SK-N-SH (cell line): ENCODE results near the gene THTPA. TPM values are rescaled to one million over a fixed set of nuclear protein-coding genes. Genes with fewer than 3 reads are reported as not detected.

Experiments
- CTCF ChIA-PET: fragments of 300-600, 350-600 bp; formaldehyde crosslinking; extraction: SDS; loops from one replicate; lab custom pipeline; 2021; lab: Yijun Ruan, JAX
- POLR2A ChIA-PET: fragments of 350-600 bp; sonication (Branson Sonifier 250); formaldehyde crosslinking; extraction: SDS; loops from one replicate; lab custom pipeline; 2020; ENCODE audit warnings: antibody characterized with exemption, inconsistent platforms; lab: Yijun Ruan, JAX
- DNase-seq: peaks from one replicate; pipeline ENCODE4 v3.0.0; 2012
- H2AFZ ChIP-seq: fragments of 200-600 bp; sonication (generic); 2 replicates; pipeline ENCODE4 v1.8.1; 2016; ENCODE audit warnings: antibody characterized with exemption, mild to moderate bottlenecking, low read depth
- H3F3A ChIP-seq: fragments of 200-600 bp; sonication (generic); replicated peaks from 2 replicates; pipeline ENCODE3; 2016; ENCODE audit warnings: antibody characterized with exemption, mild to moderate bottlenecking; ENCODE audit not compliant: insufficient read depth
- H3K27ac ChIP-seq, 2 experiments: fragments of 200-500 bp in 1 of 2; fragments of 200-600 bp in 1 of 2; sonication (Bioruptor generic) in 1 of 2; sonication (generic), shearing (Covaris generic) in 1 of 2; 2 replicates each; pipeline versions ENCODE4 v1.5.1 to v1.6.1; 2014 to 2016; ENCODE audit warnings: low read depth in 2 of 2, inconsistent platforms in 1 of 2, low read length in 1 of 2, mild to moderate bottlenecking in 1 of 2, mixed read lengths in 1 of 2
- H3K27me3 ChIP-seq: fragments of 200-600 bp; sonication (generic), shearing (Covaris generic); 2 replicates; pipeline ENCODE4 v1.6.1; 2016; ENCODE audit warnings: mixed run types; ENCODE audit not compliant: insufficient read depth
- H3K36me3 ChIP-seq, 2 experiments: fragments of 200-500 bp in 1 of 2; fragments of 200-600 bp in 1 of 2; sonication (Bioruptor generic) in 1 of 2; sonication (generic) in 1 of 2; replicated peaks in 1 of 2; 2 replicates each; pipeline versions ENCODE3 to v1.5.1; 2014 to 2016; ENCODE audit warnings: low read length in 1 of 2, mild to moderate bottlenecking in 1 of 2; ENCODE audit not compliant: insufficient read depth in 2 of 2, control insufficient read depth in 1 of 2
- H3K4me1 ChIP-seq, 2 experiments: fragments of 200-500 bp in 1 of 2; fragments of 200-600 bp in 1 of 2; sonication (Bioruptor generic) in 1 of 2; sonication (generic), shearing (Covaris generic) in 1 of 2; 2 replicates each; pipeline versions ENCODE4 v1.5.1 to v1.6.1; 2014 to 2016; ENCODE audit warnings: low read depth in 1 of 2, low read length in 1 of 2, mixed run types in 1 of 2; ENCODE audit not compliant: insufficient read depth in 2 of 2, control insufficient read depth in 1 of 2
- H3K4me2 ChIP-seq: fragments of 200-600 bp; sonication (generic), shearing (Covaris generic); 2 replicates; pipeline ENCODE4 v1.6.1; 2017; ENCODE audit warnings: mixed run types
- H3K4me3 ChIP-seq, 2 experiments: fragments of 200-500 bp in 1 of 2; fragments of 200-600 bp in 1 of 2; sonication (Bioruptor generic) in 1 of 2; sonication (generic), shearing (Covaris generic) in 1 of 2; 2 replicates each; pipeline versions ENCODE4 v1.5.1 to v1.8.1; 2014 to 2016; ENCODE audit warnings: low read depth in 2 of 2, inconsistent platforms in 1 of 2, low read length in 1 of 2, mild to moderate bottlenecking in 1 of 2, mixed read lengths in 1 of 2, moderate library complexity in 1 of 2
- H3K79me2 ChIP-seq: fragments of 200-600 bp; sonication (generic); 2 replicates; pipeline ENCODE4 v1.8.1; 2017; ENCODE audit warnings: mild to moderate bottlenecking; ENCODE audit not compliant: insufficient read depth
- H3K9ac ChIP-seq: fragments of 200-600 bp; sonication (generic); 2 replicates; pipeline ENCODE4 v1.6.1; 2017; ENCODE audit warnings: mixed run types
- H3K9me2 ChIP-seq: fragments of 200-600 bp; sonication (generic); 2 replicates; pipeline ENCODE4 v1.6.1; 2017; ENCODE audit warnings: mixed run types
- H3K9me3 ChIP-seq: fragments of 200-600 bp; sonication (generic); 2 replicates; pipeline ENCODE4 v1.6.1; 2017; ENCODE audit warnings: mixed run types, mild to moderate bottlenecking, moderate library complexity
- H4K20me1 ChIP-seq: fragments of 200-600 bp; sonication (generic); 2 replicates; pipeline ENCODE4 v1.6.1; 2017; ENCODE audit warnings: mild to moderate bottlenecking, mixed run types; ENCODE audit not compliant: insufficient read depth
- CHD2 ChIP-seq: fragments of 150-350 bp; IDR thresholded peaks from 2 replicates; pipeline ENCODE4 v1.6.1; 2018; ENCODE audit warnings: low read length; ENCODE audit not compliant: partially characterized antibody
- EP300 ChIP-seq, 2 experiments: IDR thresholded peaks; 2 replicates each; pipeline versions ENCODE4 v1.4.0 to v1.6.1; 2012; ENCODE audit warnings: borderline replicate concordance in 1 of 2, low read depth in 1 of 2, low read length in 1 of 2
- EZH2phosphoT487 ChIP-seq: fragments of 200-600 bp; sonication (generic); IDR thresholded peaks from 2 replicates; pipeline ENCODE4 v1.6.1; 2017; ENCODE audit warnings: low read depth, mixed run types, mild to moderate bottlenecking, antibody characterized with exemption, moderate library complexity, borderline replicate concordance
- FOSL2 ChIP-seq: IDR thresholded peaks from 2 replicates; pipeline ENCODE4 v1.4.0; 2012; ENCODE audit warnings: low read depth, mild to moderate bottlenecking, moderate library complexity, borderline replicate concordance
- FOXJ3 ChIP-seq: sonication (generic); formaldehyde crosslinking; IDR thresholded peaks from 2 replicates; pipeline ENCODE4 v1.5.1; 2020; ENCODE audit warnings: mild to moderate bottlenecking, missing genetic modification reagents
- FOXM1 ChIP-seq: IDR thresholded peaks from 2 replicates; pipeline ENCODE4 v1.4.0; 2012; ENCODE audit warnings: low read depth, mild to moderate bottlenecking
- MEF2A ChIP-seq: IDR thresholded peaks from 2 replicates; pipeline ENCODE4 v1.4.0; 2012; ENCODE audit warnings: low read depth, borderline replicate concordance
- NRF1 ChIP-seq: IDR thresholded peaks from 2 replicates; pipeline ENCODE4 v1.6.1; 2012; ENCODE audit warnings: low read depth, mild to moderate bottlenecking, low read length
- POLR2AphosphoS5 ChIP-seq: IDR thresholded peaks from 2 replicates; pipeline ENCODE4 v1.6.1; 2012; ENCODE audit warnings: low read depth, low read length
- RAD21 ChIP-seq: IDR thresholded peaks from 2 replicates; pipeline ENCODE4 v1.6.1; 2012; ENCODE audit warnings: mild to moderate bottlenecking, low read length
- RCOR1 ChIP-seq: fragments of 150-350 bp; IDR thresholded peaks from 2 replicates; pipeline ENCODE4 v1.6.1; 2017; ENCODE audit warnings: antibody characterized with exemption, low read length
- RXRA ChIP-seq: IDR thresholded peaks from 2 replicates; pipeline ENCODE4 v1.4.0; 2012; ENCODE audit warnings: low read depth, mild to moderate bottlenecking, borderline replicate concordance
- SMC3 ChIP-seq: IDR thresholded peaks from 2 replicates; pipeline ENCODE4 v1.6.1; 2012; ENCODE audit warnings: low read depth, low read length, improper control_type of control experiment
- TAF1 ChIP-seq: IDR thresholded peaks from 2 replicates; pipeline ENCODE4 v1.6.1; 2012; ENCODE audit warnings: low read depth, mild to moderate bottlenecking, low read length, moderate library complexity, borderline replicate concordance
- USF1 ChIP-seq: IDR thresholded peaks from 2 replicates; pipeline ENCODE4 v1.4.0; 2012; ENCODE audit warnings: low read depth, borderline replicate concordance
- YY1 ChIP-seq: IDR thresholded peaks from 2 replicates; pipeline ENCODE4 v1.4.0; 2012; ENCODE audit warnings: low read depth, mild to moderate bottlenecking
- WGBS: methylation state at CpG from one replicate; pipeline ENCODE4 v1.1.6; 2017; ENCODE audit warnings: low lambda C conversion rate; 5-methylcytosine and 5-hydroxymethylcytosine counted together
- polyA plus RNA-seq, 3 experiments: library from polyadenylated mRNA; depleted of rRNA; stranded (reverse); fragments of >200 nt; gene quantifications; 2 replicates each; pipeline ENCODE4 v1.2.3, GENCODE V29; 2012
- TF ChIP-seq, protein P1 (sequence below): IDR thresholded peaks from 2 replicates; pipeline ENCODE4 v1.6.1; 2012; ENCODE audit warnings: mild to moderate bottlenecking, low read depth, low read length, moderate library complexity
- TF ChIP-seq, protein P2 (sequence below): IDR thresholded peaks from 2 replicates; pipeline ENCODE4; 2012
- TF ChIP-seq, protein P3 (sequence below): fragments of 150-350 bp; IDR thresholded peaks from 2 replicates; pipeline ENCODE4 v1.6.1; 2017; ENCODE audit warnings: antibody characterized with exemption, low read length, low read depth, borderline replicate concordance

Gene THTPA
- polyA plus RNA-seq, 1 of the 3 experiments (the other 2 are of a cell fraction) = 16.3 TPM

DNA sequence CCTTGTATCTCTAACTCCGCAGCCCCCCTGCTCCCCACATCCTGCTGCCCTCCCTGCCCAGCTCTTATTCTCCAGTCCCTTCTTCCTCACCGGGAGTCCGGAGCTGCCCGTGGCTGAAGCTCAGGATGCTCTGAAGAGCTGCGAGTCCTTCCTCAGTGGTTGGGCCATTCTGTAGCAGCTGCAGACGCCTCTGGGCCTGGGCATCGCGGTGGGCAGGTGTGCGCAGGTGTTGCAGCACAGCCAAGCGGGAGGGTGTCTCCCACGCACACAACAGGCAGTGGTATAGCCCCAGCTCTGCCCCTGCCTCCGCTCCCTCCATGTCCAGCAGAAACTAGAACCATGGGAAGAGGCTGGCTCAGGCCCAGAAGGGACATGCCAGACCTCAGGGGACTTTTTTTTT lies 24.7 kb upstream of the THTPA start:
- no peaks in the 10 kb centered on the region for H3K9me3 ChIP-seq
- DNase-seq = no peak
- H3F3A ChIP-seq = no peaks in the 10 kb centered on the region
- WGBS = 90% methylated on average over 10 of the region's 12 CpGs
- no peaks in the 10 kb centered on the region for H4K20me1 ChIP-seq
- H3K4me1 ChIP-seq = peaks cover 0 to 4% of the 10 kb centered on the region in 2 experiments; a peak in 1 of 4 replicates
- no peak overlapping the region for H3K4me3 ChIP-seq
- no peak overlapping the region for H3K9ac ChIP-seq
- H3K36me3 ChIP-seq = peaks cover 0 to 16% of the 10 kb centered on the region in 2 experiments
- H3K79me2 ChIP-seq = no peaks in the 10 kb centered on the region
- no peak for TF ChIP-seq FOXJ3
- TF ChIP-seq, protein P1, sequence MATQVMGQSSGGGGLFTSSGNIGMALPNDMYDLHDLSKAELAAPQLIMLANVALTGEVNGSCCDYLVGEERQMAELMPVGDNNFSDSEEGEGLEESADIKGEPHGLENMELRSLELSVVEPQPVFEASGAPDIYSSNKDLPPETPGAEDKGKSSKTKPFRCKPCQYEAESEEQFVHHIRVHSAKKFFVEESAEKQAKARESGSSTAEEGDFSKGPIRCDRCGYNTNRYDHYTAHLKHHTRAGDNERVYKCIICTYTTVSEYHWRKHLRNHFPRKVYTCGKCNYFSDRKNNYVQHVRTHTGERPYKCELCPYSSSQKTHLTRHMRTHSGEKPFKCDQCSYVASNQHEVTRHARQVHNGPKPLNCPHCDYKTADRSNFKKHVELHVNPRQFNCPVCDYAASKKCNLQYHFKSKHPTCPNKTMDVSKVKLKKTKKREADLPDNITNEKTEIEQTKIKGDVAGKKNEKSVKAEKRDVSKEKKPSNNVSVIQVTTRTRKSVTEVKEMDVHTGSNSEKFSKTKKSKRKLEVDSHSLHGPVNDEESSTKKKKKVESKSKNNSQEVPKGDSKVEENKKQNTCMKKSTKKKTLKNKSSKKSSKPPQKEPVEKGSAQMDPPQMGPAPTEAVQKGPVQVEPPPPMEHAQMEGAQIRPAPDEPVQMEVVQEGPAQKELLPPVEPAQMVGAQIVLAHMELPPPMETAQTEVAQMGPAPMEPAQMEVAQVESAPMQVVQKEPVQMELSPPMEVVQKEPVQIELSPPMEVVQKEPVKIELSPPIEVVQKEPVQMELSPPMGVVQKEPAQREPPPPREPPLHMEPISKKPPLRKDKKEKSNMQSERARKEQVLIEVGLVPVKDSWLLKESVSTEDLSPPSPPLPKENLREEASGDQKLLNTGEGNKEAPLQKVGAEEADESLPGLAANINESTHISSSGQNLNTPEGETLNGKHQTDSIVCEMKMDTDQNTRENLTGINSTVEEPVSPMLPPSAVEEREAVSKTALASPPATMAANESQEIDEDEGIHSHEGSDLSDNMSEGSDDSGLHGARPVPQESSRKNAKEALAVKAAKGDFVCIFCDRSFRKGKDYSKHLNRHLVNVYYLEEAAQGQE = no peak
- TF ChIP-seq FOXM1 = no peak
- TF ChIP-seq NRF1 = no peak
- no peak for TF ChIP-seq POLR2AphosphoS5
- TF ChIP-seq SMC3 = no peak
- no peak for TF ChIP-seq EP300 (IDR thresholded peaks at IDR 0.05; ENCODE audit: borderline replicate concordance in 1 of 2, low read depth in 1 of 2, low read length in 1 of 2)
- TF ChIP-seq FOSL2 = no peak
- TF ChIP-seq MEF2A = no peak
- TF ChIP-seq EZH2phosphoT487 = no peak
- no peak for TF ChIP-seq TAF1
- no peak for TF ChIP-seq USF1
- TF ChIP-seq RXRA = no peak
- no peak for TF ChIP-seq YY1
- TF ChIP-seq, protein P2, sequence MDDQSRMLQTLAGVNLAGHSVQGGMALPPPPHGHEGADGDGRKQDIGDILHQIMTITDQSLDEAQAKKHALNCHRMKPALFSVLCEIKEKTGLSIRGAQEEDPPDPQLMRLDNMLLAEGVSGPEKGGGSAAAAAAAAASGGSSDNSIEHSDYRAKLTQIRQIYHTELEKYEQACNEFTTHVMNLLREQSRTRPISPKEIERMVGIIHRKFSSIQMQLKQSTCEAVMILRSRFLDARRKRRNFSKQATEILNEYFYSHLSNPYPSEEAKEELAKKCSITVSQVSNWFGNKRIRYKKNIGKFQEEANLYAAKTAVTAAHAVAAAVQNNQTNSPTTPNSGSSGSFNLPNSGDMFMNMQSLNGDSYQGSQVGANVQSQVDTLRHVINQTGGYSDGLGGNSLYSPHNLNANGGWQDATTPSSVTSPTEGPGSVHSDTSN = no peak
- TF ChIP-seq, protein P3, sequence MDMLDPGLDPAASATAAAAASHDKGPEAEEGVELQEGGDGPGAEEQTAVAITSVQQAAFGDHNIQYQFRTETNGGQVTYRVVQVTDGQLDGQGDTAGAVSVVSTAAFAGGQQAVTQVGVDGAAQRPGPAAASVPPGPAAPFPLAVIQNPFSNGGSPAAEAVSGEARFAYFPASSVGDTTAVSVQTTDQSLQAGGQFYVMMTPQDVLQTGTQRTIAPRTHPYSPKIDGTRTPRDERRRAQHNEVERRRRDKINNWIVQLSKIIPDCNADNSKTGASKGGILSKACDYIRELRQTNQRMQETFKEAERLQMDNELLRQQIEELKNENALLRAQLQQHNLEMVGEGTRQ = no peak
- no peak for TF ChIP-seq RAD21
- TF ChIP-seq RCOR1 = no peak
- no peak for TF ChIP-seq CHD2
- TF ChIP-seq, all 33 proteins: peak for 0
- Histone ChIP-seq H3K9me2 (no peaks in the 10 kb centered on the region), H2AFZ (no peak overlapping the region), H3K4me2 (no peak overlapping the region), H3K27ac (no peak overlapping the region), H3K27me3 (no peaks in the 10 kb centered on the region)
- POLR2A ChIA-PET = interaction anchor here (1.2 kb wide), 1 partner anchor 13 kb away, joined by 3 read pairs; no protein-coding TSS in a partner anchor
- CTCF ChIA-PET = interaction anchor here (0.7 to 11.4 kb wide), 5 partner anchors 8 to 971 kb away, joined by 3 to 142 read pairs (median 4); no protein-coding TSS in a partner anchor
